ENCODE data around the gene OLIG2.
A peak's percentile ranks its signal among the peaks of the same experiment; 100 is the strongest.

Gene OLIG2

GRCh38 chr21:33069243-33069642 is 43.5 kb downstream of the OLIG2 start:
- DNase-seq, result no peak

- no peak for DNase-seq
Observed at GRCh38 chr21:33069645-33069993, 43.9 kb downstream of the OLIG2 start.

GRCh38 chr21:33069994-33070743 is 44.4 kb downstream of the OLIG2 start, which contains the start of gene OLIG1:
Gene OLIG1, plus strand, starts transcription at chr21:33070141. Its CDS starts 106 bp downstream, at chr21:33070247.
- DNase-seq, result peak; percentile 22

- DNase-seq, result no peak
Observed at GRCh38 chr21:33070744-33070997, 44.9 kb downstream of the OLIG2 start.

- no peak for DNase-seq
Observed at GRCh38 chr21:33070998-33071769, 45.4 kb downstream of the OLIG2 start.

GRCh38 chr21:33071770-33072306 is 46.1 kb downstream of the OLIG2 start:
- no peak for DNase-seq

- no peak for DNase-seq
Observed at GRCh38 chr21:33073636-33074035, 47.9 kb downstream of the OLIG2 start.

GRCh38 chr21:33075128-33075527 is 49.4 kb downstream of the OLIG2 start:
- DNase-seq, result peak; percentile 26

- DNase-seq, result no peak
Observed at GRCh38 chr21:33075596-33076195, 50.0 kb downstream of the OLIG2 start.

GRCh38 chr21:33076600-33077329 is 51.0 kb downstream of the OLIG2 start:
- no peak for DNase-seq

All from fibroblast of skin of right biceps (primary cell).